Measurements from ENCODE around the gene CETN3. TPM values are rescaled to one million over a fixed set of nuclear protein-coding genes. Genes with fewer than 3 reads are reported as not detected.
"Not testable (repeated sequence)": the region's sequence is repeated elsewhere in the genome, so short reads cannot be mapped to it uniquely, and the experiment has no call there.

Gene CETN3
- polyA plus RNA-seq, 6 donors from 2014 or later: 12.8 to 35.7 (median 24.1) TPM

- H3K4me3 Mint-ChIP-seq; DNase-seq; ATAC-seq (ENCODE audit: low read depth in 2 of 2); H3K27ac Mint-ChIP-seq; H3K4me1 Mint-ChIP-seq: not testable (repeated sequence)
- Mint-ChIP-seq H3K27me3 (peaks cover 25 to 42% (median 33%) of the 10 kb centered on the region in 3 donors), H3K36me3 (peaks cover 7 to 11% of the 10 kb centered on the region in 2 donors), H3K9me3 (peaks cover 6 to 33% (median 19%) of the 10 kb centered on the region in 7 donors)
These were observed 38.3 kb downstream of the CETN3 start for GRCh38 chr5:90371269-90371668.

GRCh38 chr5:90368454-90369246 is 40.9 kb downstream of the CETN3 start:
- Mint-ChIP-seq H3K27ac (no peak overlapping the region), H3K9me3 (peaks cover 6 to 33% (median 20%) of the 10 kb centered on the region in 7 donors), H3K4me1 (no peaks in the 10 kb centered on the region), H3K36me3 (peaks cover 6 to 11% of the 10 kb centered on the region in 2 donors), H3K4me3 (peak overlapping the region in 1 of 8 donors; percentile 3), H3K27me3 (peaks cover 21 to 49% (median 25%) of the 10 kb centered on the region in 3 donors)
- no peak for DNase-seq
- no peak for ATAC-seq (ENCODE audit: low read depth in 2 of 2)

GRCh38 chr5:90367879-90368278 is 41.7 kb downstream of the CETN3 start:
- Mint-ChIP-seq H3K36me3 (peaks cover 6 to 11% of the 10 kb centered on the region in 2 donors), H3K27me3 (peaks cover 23 to 49% (median 25%) of the 10 kb centered on the region in 3 donors), H3K4me1 (no peaks in the 10 kb centered on the region), H3K27ac (no peak overlapping the region), H3K4me3 (no peak overlapping the region), H3K9me3 (peaks cover 6 to 33% (median 20%) of the 10 kb centered on the region in 7 donors)
- ATAC-seq (ENCODE audit: low read depth in 2 of 2) (no peak), DNase-seq (no peak)

- Mint-ChIP-seq H3K9me3 (peaks cover 5 to 27% (median 16%) of the 10 kb centered on the region in 7 donors), H3K4me3 (no peak overlapping the region), H3K36me3 (peaks cover 5 to 7% of the 10 kb centered on the region in 2 donors), H3K27me3 (peaks cover 23 to 46% (median 32%) of the 10 kb centered on the region in 3 donors), H3K4me1 (no peaks in the 10 kb centered on the region), H3K27ac (no peak overlapping the region)
- no peak for DNase-seq
- no peak for ATAC-seq (ENCODE audit: low read depth in 2 of 2)
These were observed 42.6 kb downstream of the CETN3 start for GRCh38 chr5:90366948-90367347.

GRCh38 chr5:90365328-90365727 is 44.2 kb downstream of the CETN3 start:
- H3K27me3 Mint-ChIP-seq: peaks cover 26 to 52% (median 28%) of the 10 kb centered on the region in 3 donors
- no peak overlapping the region for H3K4me3 Mint-ChIP-seq
- no peak for ATAC-seq (ENCODE audit: low read depth in 2 of 2)
- H3K27ac Mint-ChIP-seq: no peak overlapping the region
- H3K36me3 Mint-ChIP-seq: no peaks in the 10 kb centered on the region
- DNase-seq: no peak
- no peaks in the 10 kb centered on the region for H3K4me1 Mint-ChIP-seq
- peaks cover 0 to 17% (median 5%) of the 10 kb centered on the region in 7 donors for H3K9me3 Mint-ChIP-seq

- H3K4me3 Mint-ChIP-seq: no peak overlapping the region
- DNase-seq (no peak), ATAC-seq (ENCODE audit: low read depth in 2 of 2) (no peak)
- H3K36me3 Mint-ChIP-seq: no peaks in the 10 kb centered on the region
- H3K27ac Mint-ChIP-seq: no peak overlapping the region
- no peaks in the 10 kb centered on the region for H3K4me1 Mint-ChIP-seq
- peaks cover 24 to 34% (median 31%) of the 10 kb centered on the region in 3 donors for H3K27me3 Mint-ChIP-seq
- peaks cover 0 to 8% (median 2%) of the 10 kb centered on the region in 7 donors for H3K9me3 Mint-ChIP-seq
These were observed 50.3 kb downstream of the CETN3 start for GRCh38 chr5:90359073-90359920.

GRCh38 chr5:90356622-90357021 is 52.9 kb downstream of the CETN3 start:
- H3K36me3 Mint-ChIP-seq: no peaks in the 10 kb centered on the region
- H3K9me3 Mint-ChIP-seq: peaks cover 0 to 7% (median 2%) of the 10 kb centered on the region in 7 donors
- H3K27me3 Mint-ChIP-seq: peaks cover 13 to 28% (median 25%) of the 10 kb centered on the region in 3 donors
- H3K4me1 Mint-ChIP-seq: no peaks in the 10 kb centered on the region
- ATAC-seq (ENCODE audit: low read depth in 2 of 2) (no peak), DNase-seq (no peak)
- no peak overlapping the region for H3K4me3 Mint-ChIP-seq
- no peak overlapping the region for H3K27ac Mint-ChIP-seq

- Mint-ChIP-seq H3K4me3 (no peak overlapping the region), H3K27ac (peak overlapping the region in 1 of 6 donors; percentile 72), H3K4me1 (no peaks in the 10 kb centered on the region), H3K9me3 (peaks cover 0 to 7% (median 2%) of the 10 kb centered on the region in 7 donors), H3K27me3 (peaks cover 12 to 29% (median 27%) of the 10 kb centered on the region in 3 donors), H3K36me3 (no peaks in the 10 kb centered on the region)
- ATAC-seq (ENCODE audit: low read depth in 2 of 2) (no peak), DNase-seq (no peak)
These were observed 53.4 kb downstream of the CETN3 start for GRCh38 chr5:90356176-90356575.

- ATAC-seq (ENCODE audit: low read depth in 2 of 2) (no peak), DNase-seq (no peak)
- Mint-ChIP-seq H3K27me3 (peaks cover 7 to 32% (median 24%) of the 10 kb centered on the region in 3 donors), H3K36me3 (no peaks in the 10 kb centered on the region), H3K4me3 (no peak overlapping the region), H3K27ac (peak overlapping the region in 1 of 6 donors; percentile 72), H3K4me1 (no peaks in the 10 kb centered on the region), H3K9me3 (peaks cover 0 to 7% (median 2%) of the 10 kb centered on the region in 7 donors)
These were observed 53.9 kb downstream of the CETN3 start for GRCh38 chr5:90355635-90356034.

- H3K4me3 Mint-ChIP-seq: no peak overlapping the region
- H3K27me3 Mint-ChIP-seq: peaks cover 0 to 33% (median 13%) of the 10 kb centered on the region in 3 donors
- ATAC-seq (ENCODE audit: low read depth in 2 of 2) (no peak), DNase-seq (no peak)
- peaks cover 0 to 9% (median 4%) of the 10 kb centered on the region in 7 donors for H3K9me3 Mint-ChIP-seq
- H3K36me3 Mint-ChIP-seq: no peaks in the 10 kb centered on the region
- no peak overlapping the region for H3K27ac Mint-ChIP-seq
- no peaks in the 10 kb centered on the region for H3K4me1 Mint-ChIP-seq
These were observed 56.3 kb downstream of the CETN3 start for GRCh38 chr5:90353254-90353653.

GRCh38 chr5:90351101-90351500 is 58.5 kb downstream of the CETN3 start:
- no peaks in the 10 kb centered on the region for H3K36me3 Mint-ChIP-seq
- no peaks in the 10 kb centered on the region for H3K4me1 Mint-ChIP-seq
- no peak overlapping the region for H3K27ac Mint-ChIP-seq
- peaks cover 4 to 37% (median 16%) of the 10 kb centered on the region in 3 donors for H3K27me3 Mint-ChIP-seq
- DNase-seq (no peak), ATAC-seq (ENCODE audit: low read depth in 2 of 2) (no peak)
- no peak overlapping the region for H3K4me3 Mint-ChIP-seq
- peaks cover 0 to 9% (median 4%) of the 10 kb centered on the region in 7 donors for H3K9me3 Mint-ChIP-seq

- Mint-ChIP-seq H3K36me3 (no peaks in the 10 kb centered on the region), H3K27me3 (peaks cover 16 to 44% (median 39%) of the 10 kb centered on the region in 3 donors), H3K27ac (no peak overlapping the region), H3K4me1 (no peaks in the 10 kb centered on the region), H3K4me3 (no peak overlapping the region), H3K9me3 (peaks cover 0 to 5% (median 0%) of the 10 kb centered on the region in 7 donors)
- DNase-seq (no peak), ATAC-seq (ENCODE audit: low read depth in 2 of 2) (no peak)
These were observed 62.1 kb downstream of the CETN3 start for GRCh38 chr5:90347462-90347861.

- Mint-ChIP-seq H3K27me3 (peaks cover 16 to 41% (median 33%) of the 10 kb centered on the region in 3 donors), H3K9me3 (peaks cover 0 to 5% (median 0%) of the 10 kb centered on the region in 7 donors), H3K36me3 (no peaks in the 10 kb centered on the region), H3K4me1 (no peaks in the 10 kb centered on the region), H3K4me3 (no peak overlapping the region), H3K27ac (no peak overlapping the region)
- ATAC-seq (ENCODE audit: low read depth in 2 of 2): no peak
- no peak for DNase-seq
These were observed 63.9 kb downstream of the CETN3 start for GRCh38 chr5:90345684-90346083.

All from naive B cell (primary cell).